ENCODE results near the gene TOX2. TPM values are rescaled to one million over a fixed set of nuclear protein-coding genes. Genes with fewer than 3 reads are reported as not detected.

TOX2 gene
- polyA plus RNA-seq, 1 donor = 4.7 TPM

GRCh38 chr20:44026647-44027342 lies 112.1 kb downstream of the TOX2 start:
- no peaks in the 10 kb centered on the region for H3K36me3 ChIP-seq (ENCODE audit: control insufficient read depth, insufficient read depth, low read length)
- 73% methylated on average over 3 of the region's 9 CpGs for WGBS (ENCODE audit: insufficient coverage, low lambda C conversion rate)
- no peak for DNase-seq
- H3K27ac ChIP-seq (ENCODE audit: low read length) = no peak overlapping the region
- H3K9me3 ChIP-seq (ENCODE audit: control insufficient read depth, low read depth, low read length) = no peaks in the 10 kb centered on the region
- H3K27me3 ChIP-seq (ENCODE audit: control insufficient read depth, insufficient read depth, low read length) = peaks cover 5% of the 10 kb centered on the region
- no peaks in the 10 kb centered on the region for H3K4me1 ChIP-seq (ENCODE audit: control insufficient read depth, insufficient read depth, low read length)
- H3K4me3 ChIP-seq (ENCODE audit: low read length) = no peak overlapping the region

- no peaks in the 10 kb centered on the region for H3K36me3 ChIP-seq (ENCODE audit: control insufficient read depth, insufficient read depth, low read length)
- H3K4me3 ChIP-seq (ENCODE audit: low read length) = no peak overlapping the region
- H3K9me3 ChIP-seq (ENCODE audit: control insufficient read depth, low read depth, low read length) = no peaks in the 10 kb centered on the region
- WGBS (ENCODE audit: insufficient coverage, low lambda C conversion rate) = 100% methylated on average over 1 of the region's 11 CpGs
- no peak overlapping the region for H3K27ac ChIP-seq (ENCODE audit: low read length)
- no peak for DNase-seq
- peaks cover 5% of the 10 kb centered on the region for H3K27me3 ChIP-seq (ENCODE audit: control insufficient read depth, insufficient read depth, low read length)
- H3K4me1 ChIP-seq (ENCODE audit: control insufficient read depth, insufficient read depth, low read length) = no peaks in the 10 kb centered on the region
Measured at GRCh38 chr20:44027343-44028002, 112.8 kb downstream of the TOX2 start.

- no peak for DNase-seq
- H3K4me3 ChIP-seq (ENCODE audit: low read length) = no peak overlapping the region
Measured at GRCh38 chr20:44028003-44028730, 113.5 kb downstream of the TOX2 start.

GRCh38 chr20:44028868-44029847 lies 114.5 kb downstream of the TOX2 start:
- no CpG with 5 or more reads among the region's 14 CpGs for WGBS (ENCODE audit: insufficient coverage, low lambda C conversion rate)
- H3K36me3 ChIP-seq (ENCODE audit: control insufficient read depth, insufficient read depth, low read length) = no peaks in the 10 kb centered on the region
- H3K27ac ChIP-seq (ENCODE audit: low read length) = no peak overlapping the region
- H3K9me3 ChIP-seq (ENCODE audit: control insufficient read depth, low read depth, low read length) = no peaks in the 10 kb centered on the region
- peaks cover 5% of the 10 kb centered on the region for H3K27me3 ChIP-seq (ENCODE audit: control insufficient read depth, insufficient read depth, low read length)
- no peaks in the 10 kb centered on the region for H3K4me1 ChIP-seq (ENCODE audit: control insufficient read depth, insufficient read depth, low read length)
- H3K4me3 ChIP-seq (ENCODE audit: low read length) = no peak overlapping the region
- DNase-seq = no peak

More at GRCh38 chr20:44028003-44028730, 113.5 kb downstream of the TOX2 start:
- Histone ChIP-seq H3K27ac (ENCODE audit: low read length) (no peak overlapping the region), H3K9me3 (ENCODE audit: control insufficient read depth, low read depth, low read length) (no peaks in the 10 kb centered on the region), H3K4me1 (ENCODE audit: control insufficient read depth, insufficient read depth, low read length) (no peaks in the 10 kb centered on the region), H3K27me3 (ENCODE audit: control insufficient read depth, insufficient read depth, low read length) (peaks cover 5% of the 10 kb centered on the region), H3K36me3 (ENCODE audit: control insufficient read depth, insufficient read depth, low read length) (no peaks in the 10 kb centered on the region)
- WGBS (ENCODE audit: insufficient coverage, low lambda C conversion rate) = 0% methylated on average over 1 of the region's 7 CpGs

GRCh38 chr20:44029848-44030230 lies 115.2 kb downstream of the TOX2 start:
- Histone ChIP-seq H3K36me3 (ENCODE audit: control insufficient read depth, insufficient read depth, low read length) (no peaks in the 10 kb centered on the region), H3K27me3 (ENCODE audit: control insufficient read depth, insufficient read depth, low read length) (peaks cover 5% of the 10 kb centered on the region), H3K4me3 (ENCODE audit: low read length) (no peak overlapping the region), H3K9me3 (ENCODE audit: control insufficient read depth, low read depth, low read length) (no peaks in the 10 kb centered on the region), H3K27ac (ENCODE audit: low read length) (no peak overlapping the region), H3K4me1 (ENCODE audit: control insufficient read depth, insufficient read depth, low read length) (no peaks in the 10 kb centered on the region)
- DNase-seq = no peak
- 60% methylated on average over 1 of the region's 4 CpGs for WGBS (ENCODE audit: insufficient coverage, low lambda C conversion rate)

GRCh38 chr20:44030394-44030793 lies 115.7 kb downstream of the TOX2 start:
- WGBS (ENCODE audit: insufficient coverage, low lambda C conversion rate) = no CpG with 5 or more reads among the region's 2 CpGs
- H3K36me3 ChIP-seq (ENCODE audit: control insufficient read depth, insufficient read depth, low read length) = no peaks in the 10 kb centered on the region
- no peak overlapping the region for H3K4me3 ChIP-seq (ENCODE audit: low read length)
- H3K9me3 ChIP-seq (ENCODE audit: control insufficient read depth, low read depth, low read length) = no peaks in the 10 kb centered on the region
- H3K4me1 ChIP-seq (ENCODE audit: control insufficient read depth, insufficient read depth, low read length) = no peaks in the 10 kb centered on the region
- H3K27ac ChIP-seq (ENCODE audit: low read length) = no peak overlapping the region
- DNase-seq = no peak
- peaks cover 5% of the 10 kb centered on the region for H3K27me3 ChIP-seq (ENCODE audit: control insufficient read depth, insufficient read depth, low read length)

- Histone ChIP-seq H3K4me3 (ENCODE audit: low read length) (no peak overlapping the region), H3K27ac (ENCODE audit: low read length) (no peak overlapping the region), H3K4me1 (ENCODE audit: control insufficient read depth, insufficient read depth, low read length) (no peaks in the 10 kb centered on the region), H3K27me3 (ENCODE audit: control insufficient read depth, insufficient read depth, low read length) (peaks cover 5% of the 10 kb centered on the region), H3K9me3 (ENCODE audit: control insufficient read depth, low read depth, low read length) (no peaks in the 10 kb centered on the region), H3K36me3 (ENCODE audit: control insufficient read depth, insufficient read depth, low read length) (no peaks in the 10 kb centered on the region)
- no peak for DNase-seq
- no CpG with 5 or more reads among the region's 14 CpGs for WGBS (ENCODE audit: insufficient coverage, low lambda C conversion rate)
Measured at GRCh38 chr20:44031001-44031574, 116.4 kb downstream of the TOX2 start.

- Histone ChIP-seq H3K27ac (ENCODE audit: low read length) (no peak overlapping the region), H3K27me3 (ENCODE audit: control insufficient read depth, insufficient read depth, low read length) (peaks cover 3% of the 10 kb centered on the region), H3K4me3 (ENCODE audit: low read length) (no peak overlapping the region), H3K9me3 (ENCODE audit: control insufficient read depth, low read depth, low read length) (no peaks in the 10 kb centered on the region), H3K36me3 (ENCODE audit: control insufficient read depth, insufficient read depth, low read length) (no peaks in the 10 kb centered on the region), H3K4me1 (ENCODE audit: control insufficient read depth, insufficient read depth, low read length) (no peaks in the 10 kb centered on the region)
- DNase-seq = no peak
- WGBS (ENCODE audit: insufficient coverage, low lambda C conversion rate) = no CpG with 5 or more reads among the region's 12 CpGs
Measured at GRCh38 chr20:44031781-44032582, 117.3 kb downstream of the TOX2 start.

GRCh38 chr20:44032583-44033331 lies 118.1 kb downstream of the TOX2 start:
- no peak for DNase-seq
- H3K4me1 ChIP-seq (ENCODE audit: control insufficient read depth, insufficient read depth, low read length) = no peaks in the 10 kb centered on the region
- WGBS (ENCODE audit: insufficient coverage, low lambda C conversion rate) = 100% methylated on average over 2 of the region's 12 CpGs
- H3K27ac ChIP-seq (ENCODE audit: low read length) = no peak overlapping the region
- no peaks in the 10 kb centered on the region for H3K36me3 ChIP-seq (ENCODE audit: control insufficient read depth, insufficient read depth, low read length)
- H3K9me3 ChIP-seq (ENCODE audit: control insufficient read depth, low read depth, low read length) = no peaks in the 10 kb centered on the region
- no peak overlapping the region for H3K4me3 ChIP-seq (ENCODE audit: low read length)
- peaks cover 4% of the 10 kb centered on the region for H3K27me3 ChIP-seq (ENCODE audit: control insufficient read depth, insufficient read depth, low read length)

Measured in large intestine (tissue), 3 donors.